Fibroblast of the conjunctiva (primary cell): Measurements from ENCODE around the gene UTP11.
"Not testable (repeated sequence)": the region's sequence is repeated elsewhere in the genome, so short reads cannot be mapped to it uniquely, and the experiment has no call there.

ENCODE experiments used
- DNase-seq: peaks from one replicate; pipeline ENCODE4 v3.0.0-alpha.2; 2010; ENCODE audit warnings: low read depth

Gene UTP11

GRCh38 chr1:38027201-38028104 lies 14.9 kb downstream of the UTP11 start:
- DNase-seq = no peak

GRCh38 chr1:38028105-38028591 lies 15.6 kb downstream of the UTP11 start:
- no peak for DNase-seq

- no peak for DNase-seq
Measured at GRCh38 chr1:38028671-38029070, 16.1 kb downstream of the UTP11 start.

- no peak for DNase-seq
Measured at GRCh38 chr1:38029081-38029681, 16.6 kb downstream of the UTP11 start.

GRCh38 chr1:38029685-38030511 lies 17.4 kb downstream of the UTP11 start:
- DNase-seq = no peak

- no peak for DNase-seq
Measured at GRCh38 chr1:38030596-38031512, 18.3 kb downstream of the UTP11 start.

- no peak for DNase-seq
Measured at GRCh38 chr1:38031513-38031866, 19.0 kb downstream of the UTP11 start.

- not testable (repeated sequence) for DNase-seq
Measured at GRCh38 chr1:38032992-38033391, 20.5 kb downstream of the UTP11 start.

GRCh38 chr1:38034871-38035270 lies 22.3 kb downstream of the UTP11 start:
- DNase-seq = no peak

GRCh38 chr1:38037221-38037939 lies 24.8 kb downstream of the UTP11 start:
- DNase-seq = no peak

- DNase-seq = no peak
Measured at GRCh38 chr1:38038861-38039260, 26.3 kb downstream of the UTP11 start.

- DNase-seq = no peak
Measured at GRCh38 chr1:38039331-38040088, 27.0 kb downstream of the UTP11 start.

GRCh38 chr1:38041936-38042834 lies 29.7 kb downstream of the UTP11 start:
- no peak for DNase-seq

- DNase-seq = no peak
Measured at GRCh38 chr1:38043036-38043747, 30.7 kb downstream of the UTP11 start.

GRCh38 chr1:38044221-38045215 lies 32.0 kb downstream of the UTP11 start:
- no peak for DNase-seq

GRCh38 chr1:38045401-38046332 lies 33.1 kb downstream of the UTP11 start:
- DNase-seq = no peak
